Loucy (cell line): ENCODE measurements around the gene FAM90A1.
"Not testable (repeated sequence)": the region's sequence is repeated elsewhere in the genome, so short reads cannot be mapped to it uniquely, and the experiment has no call there.

Experiments used
- CTCF ChIP-seq: fragments of 200-600 bp; sonication (generic); conservative IDR thresholded peaks from 2 replicates; pipeline ENCODE4 v1.5.1; 2014; ENCODE audit warnings: mild to moderate bottlenecking, antibody characterized with exemption, low read length
- EZH2phosphoT487 ChIP-seq: fragments of 200-600 bp; IDR thresholded peaks from 2 replicates; pipeline ENCODE4 v1.6.1; 2018; ENCODE audit warnings: antibody characterized with exemption, mild to moderate bottlenecking, moderate library complexity, borderline replicate concordance

- not testable (repeated sequence) for TF ChIP-seq CTCF, EZH2phosphoT487
Observed at GRCh38 chr12:8182923-8183322, 44.5 kb downstream of the FAM90A1 start.
